Measurements from ENCODE around the gene LRP8.

LRP8 gene

DNA sequence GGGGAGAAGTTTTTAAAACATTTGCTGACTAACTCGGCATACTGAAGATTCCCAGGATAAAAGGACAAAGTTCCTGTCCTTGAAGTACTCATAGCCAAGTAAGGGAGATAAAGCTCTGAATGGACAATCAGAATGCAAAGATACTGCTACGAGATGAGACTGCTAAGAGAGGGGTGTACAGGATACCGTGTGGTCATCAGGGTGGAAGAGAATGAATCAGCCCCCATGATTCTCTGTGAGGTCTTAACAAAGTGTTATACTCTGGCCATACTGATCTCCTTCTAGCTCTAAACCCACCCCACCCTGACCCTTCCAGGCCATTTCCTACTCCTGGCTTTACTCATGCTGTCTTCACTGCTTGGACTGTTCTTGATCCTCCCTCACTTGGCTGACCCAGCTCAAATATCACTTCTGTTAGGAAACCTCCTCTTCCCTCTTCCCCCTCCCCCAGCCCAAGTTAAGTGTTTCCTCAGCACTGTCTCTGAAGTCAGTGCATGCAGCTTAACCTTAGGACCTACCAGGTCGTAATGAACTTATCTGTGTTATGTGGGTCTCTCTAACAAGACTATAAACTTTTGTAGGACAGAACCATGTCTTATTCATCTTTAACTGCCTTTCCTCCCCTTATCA, 73.7 kb downstream of the LRP8 start:
- TF ChIP-seq CTCF (conservative IDR thresholded peaks at IDR 0.05) = no peak
- TF ChIP-seq ZFX (IDR thresholded peaks at IDR 0.05) = no peak
- H3K27ac ChIP-seq = no peak overlapping the region

- no peak overlapping the region for H3K27ac ChIP-seq
- no peak for TF ChIP-seq ZFX (IDR thresholded peaks at IDR 0.05)
- TF ChIP-seq CTCF (conservative IDR thresholded peaks at IDR 0.05) = no peak
These were observed 77.5 kb downstream of the LRP8 start for GRCh38 chr1:53250325-53250724.

DNA sequence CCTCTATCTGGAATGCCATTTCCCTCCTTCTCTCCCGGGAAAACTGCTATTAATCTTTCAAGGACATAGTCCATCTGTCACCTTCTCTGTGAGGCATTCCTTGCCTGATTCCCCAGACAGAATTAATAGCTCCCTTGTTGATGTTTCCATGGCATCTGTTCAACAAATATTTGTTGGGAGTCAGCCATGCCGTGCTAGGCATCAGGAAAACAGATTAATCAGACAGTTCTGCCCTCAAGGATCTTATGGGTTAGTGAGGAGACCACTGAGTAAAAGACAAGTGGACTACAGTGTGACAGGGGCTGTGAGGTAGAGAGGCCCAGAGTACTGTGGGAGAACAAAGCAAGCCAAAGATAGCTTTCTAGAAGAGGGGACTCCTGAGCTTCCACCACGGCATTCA, 78.2 kb downstream of the LRP8 start:
- H3K27ac ChIP-seq = no peak overlapping the region
- TF ChIP-seq CTCF (conservative IDR thresholded peaks at IDR 0.05) = no peak
- no peak for TF ChIP-seq ZFX (IDR thresholded peaks at IDR 0.05)

DNA sequence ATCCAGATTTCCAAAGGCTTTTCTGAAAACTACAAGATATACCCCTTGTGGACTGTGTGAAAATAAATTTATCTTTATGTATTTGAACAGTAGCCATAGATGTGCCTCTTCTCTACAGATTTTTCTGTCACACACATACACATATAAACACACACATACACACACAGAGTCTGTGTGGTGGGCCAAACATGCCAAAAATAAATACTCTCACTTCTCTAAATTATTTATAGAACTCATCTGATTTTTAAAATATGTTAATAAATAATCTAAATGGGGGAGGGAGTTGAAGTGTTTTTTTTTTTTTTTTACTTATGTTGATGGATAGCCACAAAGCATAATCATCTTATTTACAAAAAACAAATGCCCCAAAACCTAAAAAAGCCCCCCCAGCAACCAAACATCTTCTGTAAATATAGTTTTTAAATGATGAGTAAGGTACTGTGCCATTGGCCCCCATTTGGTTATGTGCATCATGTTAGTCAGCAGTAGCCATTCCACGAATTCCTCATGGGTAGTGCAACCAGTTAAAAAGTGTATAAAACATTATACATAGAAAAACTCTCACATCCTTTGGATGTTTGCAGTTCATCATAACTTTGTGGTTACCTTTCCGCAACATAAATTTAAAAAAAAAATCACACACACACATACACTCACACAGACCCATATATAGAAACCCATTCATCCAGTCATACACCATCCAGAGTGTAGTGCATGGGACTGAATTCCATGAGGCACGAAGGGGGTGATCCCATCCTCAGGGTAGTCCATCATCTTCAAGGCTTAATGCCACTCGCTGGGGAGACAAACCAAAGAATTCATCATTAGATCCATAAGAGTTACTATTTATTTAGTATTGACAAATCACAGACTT, 81.4 kb downstream of the LRP8 start:
- no peak for TF ChIP-seq ZFX (IDR thresholded peaks at IDR 0.05)
- TF ChIP-seq CTCF (conservative IDR thresholded peaks at IDR 0.05) = no peak
- no peak overlapping the region for H3K27ac ChIP-seq

- TF ChIP-seq ZFX (IDR thresholded peaks at IDR 0.05) (no peak), CTCF (conservative IDR thresholded peaks at IDR 0.05) (no peak)
- no peak overlapping the region for H3K27ac ChIP-seq
These were observed 83.7 kb downstream of the LRP8 start for GRCh38 chr1:53244141-53244540.

- TF ChIP-seq ZFX (IDR thresholded peaks at IDR 0.05) (no peak), CTCF (conservative IDR thresholded peaks at IDR 0.05) (no peak)
- no peak overlapping the region for H3K27ac ChIP-seq
These were observed 85.5 kb downstream of the LRP8 start for GRCh38 chr1:53242381-53242780.

DNA sequence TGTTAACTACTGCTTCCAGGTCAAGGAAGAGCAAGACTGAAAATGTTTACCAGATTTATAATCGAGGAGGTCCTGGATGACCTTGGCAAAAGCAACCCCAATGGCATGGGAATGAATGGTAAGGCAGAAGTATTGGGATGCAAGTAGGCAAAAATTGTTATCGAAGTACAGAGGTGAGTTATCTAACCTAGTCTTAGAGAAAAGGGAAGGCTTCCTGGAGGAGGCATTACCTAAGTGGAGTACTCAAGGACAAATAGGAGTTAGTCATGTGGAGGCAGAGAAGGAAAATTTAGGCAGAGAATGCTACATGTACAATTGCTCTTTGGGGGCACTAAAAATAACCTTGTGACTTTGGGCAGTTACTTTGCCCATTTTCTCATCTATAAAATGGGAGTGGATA, 86.0 kb downstream of the LRP8 start:
- no peak overlapping the region for H3K27ac ChIP-seq
- no peak for TF ChIP-seq ZFX (IDR thresholded peaks at IDR 0.05)
- no peak for TF ChIP-seq CTCF (conservative IDR thresholded peaks at IDR 0.05)
